ENCODE data around the gene LRRFIP2.
"Not testable (repeated sequence)": the region's sequence is repeated elsewhere in the genome, so short reads cannot be mapped to it uniquely, and the experiment has no call there.

LRRFIP2 gene

DNA sequence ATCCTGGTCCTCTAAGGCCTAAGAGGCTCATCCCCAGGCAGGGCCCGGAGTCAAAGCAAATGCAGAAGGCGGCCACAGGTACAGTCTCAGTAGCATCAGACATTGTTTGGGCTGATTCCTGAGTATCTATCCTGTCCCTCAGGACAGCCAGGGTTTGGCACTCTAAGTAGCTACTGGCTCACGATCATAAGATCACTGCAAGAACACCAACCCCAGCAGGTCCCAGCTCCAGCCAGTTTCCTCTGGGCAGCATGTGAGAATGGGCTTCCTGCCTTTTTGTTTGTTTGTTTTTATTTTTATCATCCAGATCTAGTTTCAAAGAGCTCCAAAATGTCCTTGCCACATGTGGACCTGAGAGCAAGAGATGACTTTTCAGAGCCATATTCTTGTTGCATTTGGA is 32.7 kb downstream of the LRRFIP2 start:
- DNase-seq, result no peak

DNA sequence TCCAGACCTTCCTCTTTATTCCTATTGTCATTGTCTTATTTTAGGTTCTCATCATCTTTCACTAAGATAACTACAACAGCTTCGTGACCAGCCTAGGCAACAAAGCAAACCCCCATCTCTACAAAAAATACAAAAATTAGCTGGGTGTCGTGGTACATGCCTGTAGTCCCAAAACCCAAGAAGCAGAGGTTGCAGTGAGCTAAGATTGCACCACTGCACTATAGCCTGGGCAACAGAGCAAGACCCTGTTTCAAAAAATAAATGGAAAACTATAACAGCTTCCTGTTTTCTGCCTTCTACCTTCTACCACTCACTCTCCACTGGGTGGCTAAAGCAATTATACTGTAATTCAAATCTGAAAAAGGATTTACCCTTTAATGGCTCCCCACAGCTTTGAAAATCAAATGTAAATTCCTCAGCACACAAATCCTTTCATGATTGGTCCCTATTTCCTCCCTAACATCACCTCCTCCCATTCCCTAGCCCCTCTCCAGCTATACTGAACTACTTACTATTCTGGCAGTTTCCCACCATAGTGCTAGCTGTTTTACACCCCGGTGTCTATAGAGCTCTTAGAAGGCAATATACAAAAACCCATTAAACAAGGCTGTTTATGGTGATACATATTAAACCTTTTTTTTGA is 33.4 kb downstream of the LRRFIP2 start:
- DNase-seq, result no peak

DNA sequence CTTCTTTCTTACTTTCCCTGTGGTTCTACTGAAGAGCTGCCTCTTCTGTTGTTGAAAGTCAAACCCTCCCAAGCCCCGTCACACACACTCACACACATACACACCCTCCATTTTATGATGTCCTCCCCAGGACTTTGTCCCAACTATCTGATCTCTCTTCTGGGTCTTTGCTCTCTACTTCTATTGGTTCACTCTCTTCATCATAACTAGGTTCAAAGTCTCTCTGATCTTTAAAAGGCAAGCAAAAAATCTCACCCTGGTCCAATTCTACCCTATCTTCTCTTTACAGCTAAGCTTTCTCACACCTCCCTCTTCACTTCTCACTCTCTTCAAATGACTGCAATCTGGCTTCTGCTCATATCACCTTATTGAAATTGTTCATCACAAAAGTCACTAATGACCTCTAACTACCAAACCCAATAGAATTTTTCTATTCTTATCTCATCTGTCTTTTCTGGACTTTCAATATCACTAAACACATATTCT is 34.8 kb downstream of the LRRFIP2 start:
- DNase-seq, result no peak

DNA sequence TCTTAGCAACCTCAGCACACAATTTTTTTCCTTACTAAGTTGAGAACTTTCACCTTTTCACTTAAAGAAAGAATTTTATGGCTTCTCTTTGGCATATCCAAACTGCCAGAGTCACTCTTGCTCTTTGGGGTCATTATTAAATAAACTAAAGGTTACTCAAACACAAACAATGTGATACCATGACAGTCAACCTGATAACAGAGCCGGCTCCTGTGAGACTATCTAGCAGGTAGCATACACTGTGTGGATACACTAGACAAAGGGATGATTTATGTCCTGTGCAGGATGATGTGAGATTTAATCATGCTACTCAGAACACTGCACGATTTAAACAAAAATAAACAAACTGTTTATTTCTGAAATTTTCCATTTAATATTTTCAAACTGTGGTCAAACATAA is 35.6 kb downstream of the LRRFIP2 start:
- no peak for DNase-seq

DNA sequence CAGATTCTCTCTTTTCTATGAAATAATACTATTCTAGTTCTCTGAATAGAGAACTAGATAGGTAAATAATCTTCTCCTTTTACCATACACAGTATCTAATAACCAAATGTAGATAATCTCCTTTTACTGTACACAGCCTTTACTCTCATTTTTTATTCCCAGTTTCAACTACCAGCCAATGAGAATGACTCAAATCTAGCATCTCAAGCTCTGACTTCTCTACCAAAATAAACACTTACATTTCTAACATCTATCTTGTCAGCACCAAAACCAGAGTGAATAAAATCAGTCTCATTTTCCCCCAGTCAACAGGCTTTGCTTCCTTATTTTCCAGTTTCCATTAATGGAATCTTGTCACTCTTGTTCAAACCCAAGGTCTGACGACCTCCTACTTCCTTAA is 36.9 kb downstream of the LRRFIP2 start:
- DNase-seq, result no peak

DNA sequence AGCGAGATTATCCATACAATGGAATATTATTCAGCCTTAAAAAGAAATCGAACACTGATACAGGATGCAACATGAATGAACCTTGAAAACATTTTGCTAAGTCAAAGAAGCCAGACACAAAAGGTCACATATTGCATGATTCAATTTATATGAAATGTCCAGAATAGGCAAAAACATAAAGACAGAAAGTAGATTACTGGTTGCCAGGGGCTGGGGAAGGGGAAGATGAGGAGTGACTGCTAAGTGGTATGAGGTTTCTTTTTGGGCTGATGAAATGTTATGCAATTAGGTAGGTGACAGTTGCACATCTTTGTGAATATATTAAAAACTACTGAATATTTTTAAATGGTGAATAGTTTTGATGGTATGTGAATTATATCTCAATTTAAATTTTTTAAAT is 38.3 kb downstream of the LRRFIP2 start:
- no peak for DNase-seq

DNA sequence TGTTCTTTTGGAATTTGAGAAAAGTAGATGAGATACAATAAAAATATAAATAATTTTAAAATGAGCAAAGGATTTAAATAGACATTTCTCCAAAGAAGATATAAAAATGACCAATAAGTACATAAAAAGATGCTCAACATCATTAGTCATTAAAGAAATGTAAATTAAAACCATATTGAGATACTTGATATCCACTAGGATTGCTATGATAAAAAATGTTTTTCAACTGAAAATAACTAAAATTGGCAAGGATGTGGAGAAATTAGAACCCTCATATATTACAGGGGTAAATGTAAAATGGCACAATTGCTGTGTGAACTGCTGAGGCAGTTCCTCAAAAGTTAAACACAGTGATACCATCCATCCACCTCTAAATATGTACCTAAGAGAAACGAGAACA is 38.8 kb downstream of the LRRFIP2 start:
- DNase-seq, result no peak

DNA sequence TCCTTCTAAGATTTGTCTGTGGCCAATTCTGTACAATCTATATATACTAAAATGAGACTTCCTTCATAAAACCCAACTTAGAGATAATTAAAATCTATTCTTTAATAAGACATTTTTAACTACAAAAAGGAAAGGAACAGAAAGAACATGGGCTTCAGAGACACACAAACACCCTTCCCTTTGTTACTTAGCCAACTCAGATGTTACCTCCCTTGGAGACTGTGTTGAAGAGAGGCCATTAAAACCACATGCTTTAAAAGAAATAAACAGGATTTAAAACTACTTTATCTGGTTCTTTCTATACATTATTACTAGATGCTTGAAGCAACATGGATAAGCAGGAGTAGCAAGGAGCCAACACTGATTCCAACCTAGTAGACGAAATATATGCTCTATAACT is 42.0 kb downstream of the LRRFIP2 start:
- DNase-seq, result no peak

DNA sequence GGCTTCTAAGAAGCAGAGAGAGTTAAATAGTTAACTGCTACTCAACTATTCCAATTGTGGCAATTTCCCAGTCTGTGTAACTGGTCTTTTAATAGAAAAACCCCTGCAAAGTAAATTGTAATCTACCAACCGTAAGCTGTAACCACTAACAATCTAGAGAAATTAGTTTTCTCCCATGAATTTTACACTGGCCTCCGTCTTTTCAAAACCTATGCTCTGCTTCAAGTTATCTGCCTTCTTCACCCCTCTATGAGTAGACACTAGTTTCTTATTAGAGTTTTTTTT is 42.6 kb downstream of the LRRFIP2 start:
- DNase-seq, result no peak

DNA sequence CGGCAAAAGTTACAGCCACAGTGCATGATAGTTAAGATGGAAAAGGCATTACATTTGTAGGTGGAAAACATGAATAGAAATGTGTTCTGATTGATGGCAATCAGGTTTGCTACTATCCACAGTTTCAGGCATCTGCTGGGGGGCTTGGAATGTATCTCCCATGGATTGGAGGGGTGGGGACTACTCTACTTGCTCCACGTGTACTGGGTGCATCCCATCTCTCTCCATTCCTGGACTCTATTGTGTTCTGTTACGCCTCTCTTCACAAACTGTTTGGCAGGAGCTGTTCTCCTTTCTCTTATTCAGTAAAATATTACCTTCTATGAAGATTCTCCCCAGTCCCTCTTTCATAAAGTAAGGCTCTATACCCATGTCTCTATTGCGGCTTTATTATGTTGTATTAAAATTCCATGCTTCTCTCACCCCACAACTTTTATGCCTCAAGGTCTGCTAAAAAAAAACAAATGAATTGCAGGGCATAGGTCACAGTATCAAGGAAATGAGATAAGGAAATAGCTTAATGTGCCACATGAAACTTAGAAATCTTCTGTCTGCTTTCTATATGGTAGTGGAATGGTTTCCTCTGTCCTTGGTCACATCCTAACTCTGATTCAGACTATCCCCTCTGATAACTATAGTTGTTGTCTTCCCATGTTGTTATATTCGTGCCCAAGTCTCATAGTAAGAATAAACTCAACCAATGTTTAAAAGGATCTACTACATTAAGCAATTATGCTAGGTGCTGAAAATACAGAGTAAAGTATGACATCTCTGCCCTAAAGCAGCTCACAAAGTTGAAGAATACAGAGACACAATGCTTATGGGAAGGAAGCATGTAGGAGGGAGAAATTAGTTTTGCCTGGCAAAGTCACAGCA is 43.2 kb downstream of the LRRFIP2 start:
- no peak for DNase-seq

DNA sequence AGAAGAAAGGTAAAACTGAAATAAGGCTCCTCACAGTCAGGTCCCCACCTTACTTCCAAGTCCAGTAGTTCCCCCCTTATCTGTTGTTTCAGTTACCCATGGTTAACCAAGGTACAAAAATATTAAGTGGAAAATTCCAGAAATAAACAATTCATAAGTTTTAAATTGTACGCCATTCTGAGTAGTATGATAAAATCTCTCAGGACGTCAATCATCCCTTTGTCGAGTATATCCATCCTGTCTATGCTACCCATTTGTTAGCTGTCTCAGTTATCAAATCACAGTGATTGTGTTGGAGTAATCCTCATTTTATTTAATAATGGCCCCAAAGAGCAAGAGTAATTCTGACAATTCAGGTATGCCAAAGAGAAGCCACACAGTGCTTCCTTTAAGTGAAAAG is 43.9 kb downstream of the LRRFIP2 start:
- DNase-seq, result no peak

DNA sequence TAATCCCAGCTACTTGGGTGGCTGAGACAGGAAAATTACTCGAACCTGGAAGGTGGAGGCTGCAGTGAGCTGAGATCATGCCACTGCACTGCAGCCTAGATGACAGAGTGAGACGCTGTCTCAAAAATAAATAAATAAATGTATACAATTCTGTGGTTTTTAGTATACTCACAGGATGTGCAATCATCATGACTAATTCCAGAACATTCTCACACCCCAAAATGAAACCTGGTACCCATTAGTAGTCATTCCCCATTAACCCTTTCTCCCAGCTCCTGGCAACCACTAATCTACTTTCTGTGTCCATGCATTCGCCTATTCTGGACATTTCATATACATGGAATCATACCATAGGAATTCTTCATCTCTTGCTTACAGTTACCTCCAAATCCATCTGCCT is 44.5 kb downstream of the LRRFIP2 start:
- DNase-seq, result no peak

DNA sequence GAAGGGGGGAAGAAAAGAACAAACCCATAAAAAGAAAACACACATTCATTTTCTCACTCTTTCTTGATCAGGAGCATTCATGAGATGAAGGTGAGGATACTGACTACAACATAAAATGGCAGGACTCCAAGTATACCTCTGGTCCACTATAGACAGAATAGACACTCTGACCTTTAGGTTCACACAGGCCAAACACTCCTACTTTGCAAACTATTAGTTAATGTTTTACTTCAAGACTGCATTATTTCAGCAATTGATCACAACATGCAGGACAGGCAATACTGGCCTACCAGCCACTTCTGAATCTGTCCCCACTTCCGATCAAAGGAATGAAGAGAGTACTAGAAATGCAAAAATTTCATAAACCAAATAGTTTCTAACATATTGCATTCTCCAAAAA is 47.0 kb downstream of the LRRFIP2 start:
- no peak for DNase-seq

DNA sequence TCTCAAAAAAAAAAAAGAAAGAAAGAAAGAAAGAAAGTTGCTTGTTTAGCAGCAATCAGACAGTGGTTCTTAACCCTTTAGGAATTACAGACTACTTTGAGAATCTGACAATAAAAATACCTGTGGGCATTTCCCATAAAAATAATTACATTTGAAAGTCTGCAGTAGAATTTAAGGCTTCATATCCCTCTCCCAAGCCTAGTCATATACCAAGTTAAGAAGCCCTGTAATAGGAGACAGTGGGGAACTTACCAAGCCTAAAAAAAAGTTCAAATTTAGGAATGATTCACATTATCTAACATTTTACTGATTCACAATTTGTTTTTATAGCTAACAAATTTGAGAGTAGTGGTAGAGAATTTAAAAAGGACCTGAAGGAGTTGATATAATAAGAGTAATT is 47.5 kb downstream of the LRRFIP2 start:
- DNase-seq, result no peak

DNA sequence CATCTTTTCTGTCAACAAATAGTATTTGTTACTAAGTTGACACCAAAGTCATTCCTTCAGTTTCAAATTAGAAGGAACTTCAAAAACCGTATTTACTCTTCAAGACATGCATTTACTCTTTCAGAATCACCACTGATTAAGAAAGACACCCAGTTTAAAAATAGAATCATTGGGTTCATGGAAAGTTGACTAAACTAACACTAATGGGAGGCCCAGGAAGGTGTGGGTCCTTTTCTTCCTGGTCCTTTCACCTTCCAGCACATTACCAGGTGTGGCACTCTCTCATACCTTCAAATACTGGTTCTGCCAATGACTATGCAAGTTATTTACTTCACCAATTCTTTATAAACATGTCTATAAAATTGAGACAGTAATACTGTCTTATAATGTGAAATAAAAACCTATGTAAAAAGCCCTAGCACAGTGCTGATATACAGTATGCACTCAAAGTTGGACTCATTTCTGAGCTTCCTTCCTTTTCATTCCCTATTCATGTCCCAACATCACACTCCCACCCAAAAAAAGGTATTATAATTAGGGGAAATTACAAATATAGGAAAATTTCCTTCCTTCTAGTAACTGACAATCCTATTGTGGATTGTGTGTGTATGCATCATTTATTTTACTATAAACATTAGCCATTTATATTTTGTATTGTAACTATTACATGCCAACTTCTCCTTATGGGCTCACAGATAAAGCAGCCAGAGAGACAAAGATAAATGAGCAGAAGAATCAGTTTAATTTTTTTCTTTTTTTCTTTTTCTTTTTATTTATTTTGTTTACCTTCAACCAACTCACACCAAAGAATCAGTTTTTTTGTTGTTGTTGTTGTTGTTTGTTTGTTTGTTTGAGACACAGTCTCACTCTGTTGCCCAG is 48.9 kb downstream of the LRRFIP2 start:
- no peak for DNase-seq

DNA sequence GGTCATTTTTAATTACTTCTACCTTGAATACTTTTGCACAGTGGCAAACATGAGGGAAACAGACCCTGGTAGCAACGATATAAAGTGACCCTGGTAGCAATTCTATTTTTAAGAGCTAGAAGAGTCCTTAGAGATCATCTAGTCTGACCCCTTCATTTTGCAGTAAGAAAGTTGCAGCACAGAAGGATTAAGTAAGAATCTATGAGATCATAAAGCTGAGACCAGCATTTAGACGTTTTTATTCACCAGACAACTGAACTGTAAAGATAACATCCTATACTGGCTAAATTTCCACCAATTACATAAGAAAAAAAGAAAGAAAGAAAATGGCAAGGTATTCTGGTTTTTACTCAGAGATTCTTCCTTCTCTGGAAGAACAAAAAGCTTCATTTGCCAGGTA is 49.9 kb downstream of the LRRFIP2 start:
- no peak for DNase-seq

DNA sequence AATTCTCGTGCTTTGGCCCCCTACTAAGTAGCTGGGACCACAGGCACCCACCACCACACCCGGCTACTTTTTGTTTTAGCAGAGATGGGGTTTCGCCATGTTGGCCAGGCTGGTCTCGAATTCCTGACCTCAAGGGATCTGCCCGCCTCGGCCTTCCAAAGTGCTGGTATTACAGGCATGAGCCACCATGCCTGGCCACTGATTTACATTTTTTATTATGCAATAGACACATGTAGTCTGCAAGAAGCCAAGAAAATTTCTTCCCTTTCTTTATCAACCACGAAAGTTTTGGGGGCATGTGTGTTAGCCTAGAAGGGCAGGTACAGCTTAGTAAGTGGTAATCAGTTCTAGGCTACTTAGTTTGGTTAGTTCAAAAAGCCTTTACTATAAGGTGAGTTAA is 51.1 kb downstream of the LRRFIP2 start:
- DNase-seq, result no peak

DNA sequence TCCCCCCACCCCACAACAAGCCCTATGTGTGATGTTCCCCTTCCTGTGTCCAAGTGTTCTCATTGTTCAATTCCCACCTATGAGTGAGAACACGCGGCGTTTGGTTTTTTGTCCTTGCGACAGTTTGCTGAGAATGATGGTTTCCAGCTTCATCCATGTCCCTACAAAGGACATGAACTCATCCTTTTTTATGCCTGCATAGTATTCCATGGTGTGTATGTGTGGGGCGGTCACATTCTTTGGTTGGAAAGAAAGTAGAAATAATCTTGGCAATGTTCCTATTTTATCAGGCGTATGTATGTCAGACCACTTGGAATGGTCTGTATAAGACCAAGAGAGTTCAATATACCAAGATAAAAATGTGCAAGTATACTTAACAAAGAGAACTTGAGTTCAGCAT is 52.3 kb downstream of the LRRFIP2 start:
- DNase-seq, result not testable (repeated sequence)

DNA sequence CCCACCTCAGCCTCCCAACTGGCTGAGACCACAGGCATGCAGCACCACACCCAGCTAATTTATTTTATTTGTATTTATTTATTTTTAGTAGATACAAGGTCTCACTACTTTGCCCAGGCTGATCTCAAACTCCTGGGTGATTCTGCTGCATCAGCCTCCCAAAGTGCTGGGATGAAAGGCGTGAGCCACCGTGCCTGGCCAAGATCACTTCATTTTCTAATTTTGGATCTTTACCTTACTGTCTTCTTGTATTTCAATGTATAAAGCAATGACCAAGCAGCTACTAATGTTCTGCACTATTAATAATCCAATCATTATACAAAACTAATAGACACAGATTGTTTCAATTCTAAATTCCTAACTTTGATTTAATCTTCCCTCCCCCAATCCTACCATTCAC is 56.2 kb downstream of the LRRFIP2 start:
- no peak for DNase-seq

DNA sequence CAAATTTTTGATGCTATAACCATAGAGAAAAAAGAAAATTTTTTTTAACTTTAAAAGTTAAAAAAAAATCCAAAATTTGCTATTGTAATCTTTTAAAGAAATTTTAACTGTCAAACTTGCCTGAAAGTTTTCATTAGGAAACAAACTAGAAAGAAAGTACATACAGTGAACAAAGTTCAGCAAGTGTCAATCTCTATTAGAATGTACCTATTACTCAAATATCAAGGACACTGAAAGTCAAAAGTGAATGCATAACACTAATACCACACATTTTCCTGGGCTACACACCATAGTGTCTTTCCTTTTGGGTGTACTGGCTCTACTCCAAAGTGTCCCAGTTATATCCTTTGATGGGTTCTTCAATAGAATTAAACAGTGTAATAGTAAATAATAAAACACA is 56.8 kb downstream of the LRRFIP2 start:
- DNase-seq, result no peak

DNA sequence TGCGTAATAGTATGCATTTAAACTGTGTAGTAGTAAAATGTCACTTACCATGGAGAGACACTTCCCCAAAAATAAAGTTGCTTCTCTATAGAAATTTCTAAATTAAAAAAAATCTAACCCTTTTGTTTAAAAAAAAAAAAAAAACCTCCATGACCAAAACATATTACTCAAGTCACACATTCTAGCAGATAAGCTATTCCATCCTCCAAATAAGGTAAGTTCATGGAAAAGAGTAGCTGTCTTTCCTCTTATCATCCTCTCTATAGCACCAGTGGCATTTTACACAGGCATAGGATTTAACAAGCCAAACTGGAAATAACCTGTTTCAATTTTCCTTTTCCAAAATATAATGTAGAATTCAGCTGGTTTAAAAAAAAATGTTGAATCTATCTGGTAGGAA is 57.4 kb downstream of the LRRFIP2 start:
- no peak for DNase-seq

DNA sequence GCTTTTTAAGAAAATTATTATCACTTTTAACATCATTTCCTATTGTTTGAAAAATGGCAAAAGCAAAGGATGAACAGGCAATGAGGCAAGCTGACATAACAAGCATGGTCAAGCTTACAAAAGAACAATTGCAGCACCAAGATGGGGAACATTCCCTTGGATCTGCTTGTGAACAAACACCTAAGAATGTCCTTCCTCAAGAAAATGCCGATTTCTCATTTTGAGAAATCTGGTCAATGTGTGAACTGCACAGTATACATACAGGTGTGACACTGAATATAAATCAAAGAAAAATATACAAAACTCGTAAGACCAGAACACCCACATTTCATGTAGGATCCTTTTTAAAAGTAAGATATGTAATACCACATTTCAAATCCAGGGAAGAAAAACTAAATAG is 58.9 kb downstream of the LRRFIP2 start:
- DNase-seq, result no peak

DNA sequence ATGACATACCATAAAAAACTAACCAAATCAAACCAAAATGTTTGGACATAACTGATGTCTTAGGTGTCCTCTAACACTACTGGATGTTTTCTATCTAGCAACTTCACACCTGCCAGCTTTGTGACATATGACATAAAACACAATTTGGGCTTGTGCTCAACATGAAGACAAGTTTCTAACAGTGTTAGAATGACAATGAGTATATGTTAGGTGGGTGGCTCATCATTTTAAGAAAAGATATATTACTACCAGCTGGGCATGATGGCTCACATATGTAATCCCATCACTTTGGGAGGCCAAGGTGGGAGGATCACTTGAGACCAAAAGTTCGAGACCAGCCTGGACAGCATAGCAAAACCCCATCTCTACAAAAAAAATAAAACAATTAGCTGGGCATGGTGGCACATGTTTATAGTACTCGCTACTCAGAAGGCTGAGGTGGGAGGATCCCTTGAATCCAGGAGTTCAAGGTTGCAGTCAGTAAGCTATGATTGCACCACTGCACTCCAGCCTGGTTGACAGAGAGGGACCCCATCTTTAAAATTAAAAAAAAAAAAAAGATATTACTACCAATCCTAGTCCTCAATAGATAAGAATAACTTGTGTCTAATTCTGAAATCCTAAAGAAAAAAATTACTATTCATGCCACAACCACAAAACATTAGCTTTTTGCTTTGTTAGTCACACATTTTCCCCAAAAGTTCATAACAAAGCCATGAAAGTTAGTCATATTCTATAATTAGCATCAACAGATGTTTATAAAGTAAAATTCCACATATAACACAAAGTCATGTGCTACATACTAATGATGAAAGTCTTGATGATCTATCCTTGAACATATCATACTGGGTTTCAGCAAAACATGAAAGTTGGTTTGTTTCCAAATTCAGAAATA is 59.9 kb downstream of the LRRFIP2 start:
- no peak for DNase-seq
